Activated T-helper 17 cell treated with anti-CD3 and anti-CD28 coated beads, Interleukin-2, amount 50 U/mL, for 72 hours (primary cell): ENCODE data around the gene GRIK2. TPM values are rescaled to one million over a fixed set of nuclear protein-coding genes. Genes with fewer than 3 reads are reported as not detected.

Experiments used
- ATAC-seq: fragments of 150-1000 bp; cut with Tn5 transposase; replicated peaks from 2 replicates; pipeline ENCODE4 v1.10.0; 2021; ENCODE audit warnings: mild to moderate bottlenecking, moderate library complexity
- H3K27ac Mint-ChIP-seq: one replicate; pipeline ENCODE4 v1.8.0; 2022; ENCODE audit warnings: mixed read lengths
- H3K27me3 Mint-ChIP-seq: one replicate; pipeline ENCODE4 v1.8.0; 2022; ENCODE audit warnings: mixed read lengths
- H3K36me3 Mint-ChIP-seq: one replicate; pipeline ENCODE4 v1.8.0; 2022; ENCODE audit warnings: low read depth, mild to moderate bottlenecking, mixed read lengths
- H3K4me1 Mint-ChIP-seq: one replicate; pipeline ENCODE4 v1.8.0; 2022; ENCODE audit warnings: mixed read lengths
- H3K4me3 Mint-ChIP-seq: one replicate; pipeline ENCODE4 v1.8.0; 2022; ENCODE audit warnings: mild to moderate bottlenecking, mixed read lengths
- H3K9me3 Mint-ChIP-seq: one replicate; pipeline ENCODE4 v1.8.0; 2022; ENCODE audit warnings: mixed read lengths
- total RNA-seq, 2 donors: library from RNA; stranded (reverse); gene quantifications; one replicate each; pipeline ENCODE4 v1.2.3, GENCODE V29; 2022

Gene GRIK2
- total RNA-seq, 2 donors from 2014 or later: 0.13 TPM; not detected in 1

GRCh38 chr6:101517632-101518031 is 124.1 kb downstream of the GRIK2 start:
- Mint-ChIP-seq H3K27ac (no peak overlapping the region), H3K36me3 (no peaks in the 10 kb centered on the region), H3K4me3 (no peak overlapping the region), H3K27me3 (no peaks in the 10 kb centered on the region), H3K9me3 (peaks cover 10% of the 10 kb centered on the region), H3K4me1 (no peaks in the 10 kb centered on the region)
- no peak for ATAC-seq

GRCh38 chr6:101522254-101522653 is 128.7 kb downstream of the GRIK2 start:
- H3K27ac Mint-ChIP-seq: no peak overlapping the region
- H3K36me3 Mint-ChIP-seq: no peaks in the 10 kb centered on the region
- no peak for ATAC-seq
- peaks cover 5% of the 10 kb centered on the region for H3K9me3 Mint-ChIP-seq
- no peaks in the 10 kb centered on the region for H3K27me3 Mint-ChIP-seq
- H3K4me3 Mint-ChIP-seq: no peak overlapping the region
- H3K4me1 Mint-ChIP-seq: no peaks in the 10 kb centered on the region

- H3K9me3 Mint-ChIP-seq: peaks cover 5% of the 10 kb centered on the region
- H3K27me3 Mint-ChIP-seq: no peaks in the 10 kb centered on the region
- no peak overlapping the region for H3K27ac Mint-ChIP-seq
- no peak for ATAC-seq
- no peaks in the 10 kb centered on the region for H3K36me3 Mint-ChIP-seq
- H3K4me3 Mint-ChIP-seq: no peak overlapping the region
- H3K4me1 Mint-ChIP-seq: no peaks in the 10 kb centered on the region
Measured at GRCh38 chr6:101527467-101527866, 134.0 kb downstream of the GRIK2 start.

GRCh38 chr6:101528801-101529200 is 135.3 kb downstream of the GRIK2 start:
- H3K4me1 Mint-ChIP-seq: no peaks in the 10 kb centered on the region
- no peak overlapping the region for H3K27ac Mint-ChIP-seq
- no peaks in the 10 kb centered on the region for H3K27me3 Mint-ChIP-seq
- H3K36me3 Mint-ChIP-seq: no peaks in the 10 kb centered on the region
- no peak for ATAC-seq
- H3K4me3 Mint-ChIP-seq: no peak overlapping the region
- peaks cover 3% of the 10 kb centered on the region for H3K9me3 Mint-ChIP-seq

- Mint-ChIP-seq H3K4me3 (no peak overlapping the region), H3K27me3 (no peaks in the 10 kb centered on the region), H3K27ac (no peak overlapping the region), H3K36me3 (no peaks in the 10 kb centered on the region), H3K4me1 (no peaks in the 10 kb centered on the region), H3K9me3 (peaks cover 3% of the 10 kb centered on the region)
- no peak for ATAC-seq
Measured at GRCh38 chr6:101531538-101531937, 138.0 kb downstream of the GRIK2 start.

- Mint-ChIP-seq H3K36me3 (no peaks in the 10 kb centered on the region), H3K4me1 (no peaks in the 10 kb centered on the region), H3K27me3 (no peaks in the 10 kb centered on the region)
Measured at GRCh38 chr6:101534386-101534785, 140.9 kb downstream of the GRIK2 start.

GRCh38 chr6:101534821-101535220 is 141.3 kb downstream of the GRIK2 start:
- Mint-ChIP-seq H3K9me3 (peaks cover 3% of the 10 kb centered on the region), H3K36me3 (no peaks in the 10 kb centered on the region), H3K4me3 (no peak overlapping the region), H3K27ac (no peak overlapping the region), H3K4me1 (no peaks in the 10 kb centered on the region), H3K27me3 (no peaks in the 10 kb centered on the region)
- no peak for ATAC-seq

More at GRCh38 chr6:101534386-101534785, 140.9 kb downstream of the GRIK2 start:
- no peak for ATAC-seq
- H3K9me3 Mint-ChIP-seq: peaks cover 3% of the 10 kb centered on the region
- H3K27ac Mint-ChIP-seq: no peak overlapping the region
- no peak overlapping the region for H3K4me3 Mint-ChIP-seq

- H3K36me3 Mint-ChIP-seq: no peaks in the 10 kb centered on the region
- no peak overlapping the region for H3K4me3 Mint-ChIP-seq
- no peaks in the 10 kb centered on the region for H3K4me1 Mint-ChIP-seq
- H3K27ac Mint-ChIP-seq: no peak overlapping the region
- no peaks in the 10 kb centered on the region for H3K27me3 Mint-ChIP-seq
- peaks cover 3% of the 10 kb centered on the region for H3K9me3 Mint-ChIP-seq
- ATAC-seq: no peak
Measured at GRCh38 chr6:101537753-101538316, 144.3 kb downstream of the GRIK2 start.

GRCh38 chr6:101539510-101540245 is 146.2 kb downstream of the GRIK2 start:
- Mint-ChIP-seq H3K27me3 (no peaks in the 10 kb centered on the region), H3K36me3 (no peaks in the 10 kb centered on the region), H3K9me3 (no peaks in the 10 kb centered on the region), H3K4me3 (no peak overlapping the region), H3K4me1 (no peaks in the 10 kb centered on the region), H3K27ac (no peak overlapping the region)
- no peak for ATAC-seq

- ATAC-seq: no peak
- Mint-ChIP-seq H3K4me3 (no peak overlapping the region), H3K9me3 (no peaks in the 10 kb centered on the region), H3K4me1 (no peaks in the 10 kb centered on the region), H3K27ac (no peak overlapping the region), H3K36me3 (no peaks in the 10 kb centered on the region), H3K27me3 (no peaks in the 10 kb centered on the region)
Measured at GRCh38 chr6:101541894-101542293, 148.4 kb downstream of the GRIK2 start.

- Mint-ChIP-seq H3K27ac (no peak overlapping the region), H3K27me3 (no peaks in the 10 kb centered on the region), H3K4me1 (no peaks in the 10 kb centered on the region), H3K4me3 (no peak overlapping the region), H3K9me3 (peaks cover 3% of the 10 kb centered on the region), H3K36me3 (no peaks in the 10 kb centered on the region)
- no peak for ATAC-seq
Measured at GRCh38 chr6:101543796-101544195, 150.3 kb downstream of the GRIK2 start.

- no peaks in the 10 kb centered on the region for H3K4me1 Mint-ChIP-seq
- H3K36me3 Mint-ChIP-seq: no peaks in the 10 kb centered on the region
- H3K4me3 Mint-ChIP-seq: no peak overlapping the region
- ATAC-seq: no peak
- H3K9me3 Mint-ChIP-seq: peaks cover 8% of the 10 kb centered on the region
- no peak overlapping the region for H3K27ac Mint-ChIP-seq
- no peaks in the 10 kb centered on the region for H3K27me3 Mint-ChIP-seq
Measured at GRCh38 chr6:101544286-101544685, 150.8 kb downstream of the GRIK2 start.

- no peak overlapping the region for H3K27ac Mint-ChIP-seq
- H3K4me3 Mint-ChIP-seq: no peak overlapping the region
- no peaks in the 10 kb centered on the region for H3K36me3 Mint-ChIP-seq
- H3K9me3 Mint-ChIP-seq: peaks cover 10% of the 10 kb centered on the region
- H3K27me3 Mint-ChIP-seq: no peaks in the 10 kb centered on the region
- ATAC-seq: no peak
- no peaks in the 10 kb centered on the region for H3K4me1 Mint-ChIP-seq
Measured at GRCh38 chr6:101545191-101545590, 151.7 kb downstream of the GRIK2 start.

GRCh38 chr6:101550451-101550850 is 156.9 kb downstream of the GRIK2 start:
- Mint-ChIP-seq H3K36me3 (no peaks in the 10 kb centered on the region), H3K9me3 (peaks cover 10% of the 10 kb centered on the region), H3K27ac (no peak overlapping the region), H3K4me3 (no peak overlapping the region), H3K27me3 (no peaks in the 10 kb centered on the region), H3K4me1 (no peaks in the 10 kb centered on the region)
- ATAC-seq: no peak

- no peak for ATAC-seq
- Mint-ChIP-seq H3K27me3 (no peaks in the 10 kb centered on the region), H3K4me1 (no peaks in the 10 kb centered on the region), H3K27ac (no peak overlapping the region), H3K4me3 (no peak overlapping the region), H3K36me3 (no peaks in the 10 kb centered on the region), H3K9me3 (peaks cover 7% of the 10 kb centered on the region)
Measured at GRCh38 chr6:101554231-101554630, 160.7 kb downstream of the GRIK2 start.
